ENCODE results near the gene CYP27B1.

The CYP27B1 gene

GRCh38 chr12:57750561-57751431 is 16.1 kb downstream of the CYP27B1 start:
- no peak for FAIRE-seq

GRCh38 chr12:57749061-57749460 is 17.8 kb downstream of the CYP27B1 start:
- no peak for FAIRE-seq

GRCh38 chr12:57746025-57746424 is 20.9 kb downstream of the CYP27B1 start:
- FAIRE-seq, result no peak

GRCh38 chr12:57745485-57745881 is 21.4 kb downstream of the CYP27B1 start:
- FAIRE-seq, result no peak

GRCh38 chr12:57744777-57745484 is 21.9 kb downstream of the CYP27B1 start, which contains the start of gene TSPAN31:
Gene TSPAN31, plus strand, starts transcription at chr12:57745039. Its CDS starts 116 bp downstream, at chr12:57745155.
- FAIRE-seq, result peak; percentile 95

GRCh38 chr12:57744194-57744776 is 22.6 kb downstream of the CYP27B1 start:
- FAIRE-seq, result no peak

- no peak for FAIRE-seq
Measured at GRCh38 chr12:57743769-57744168, 23.1 kb downstream of the CYP27B1 start.

- no peak for FAIRE-seq
Measured at GRCh38 chr12:57741844-57742738, 24.8 kb downstream of the CYP27B1 start.

- FAIRE-seq, result no peak
Measured at GRCh38 chr12:57741413-57741789, 25.5 kb downstream of the CYP27B1 start.

- no peak for FAIRE-seq
Measured at GRCh38 chr12:57740656-57741412, 26.0 kb downstream of the CYP27B1 start.

- no peak for FAIRE-seq
Measured at GRCh38 chr12:57739914-57740538, 26.9 kb downstream of the CYP27B1 start.

GRCh38 chr12:57739387-57739786 is 27.5 kb downstream of the CYP27B1 start:
- FAIRE-seq, result no peak

GRCh38 chr12:57738661-57739237 is 28.1 kb downstream of the CYP27B1 start, which contains the start of gene AGAP2:
Gene AGAP2, minus strand, starts transcription at chr12:57738742. Its CDS starts 496 bp downstream, at chr12:57738246.
- no peak for FAIRE-seq

- no peak for FAIRE-seq
Measured at GRCh38 chr12:57737467-57738460, 29.1 kb downstream of the CYP27B1 start.

- FAIRE-seq, result no peak
Measured at GRCh38 chr12:57736741-57737466, 30.0 kb downstream of the CYP27B1 start.

- no peak for FAIRE-seq
Measured at GRCh38 chr12:57735952-57736740, 30.7 kb downstream of the CYP27B1 start.

GRCh38 chr12:57735198-57735855 is 31.6 kb downstream of the CYP27B1 start:
- FAIRE-seq, result no peak

All from G401.6 (cell line).